K562 (cell line): ENCODE measurements around the gene CRTAP. TPM values are rescaled to one million over a fixed set of nuclear protein-coding genes. Genes with fewer than 3 reads are reported as not detected.

Experiments used
- HDGF ChIP-seq: fragments of 450-650 bp; IDR thresholded peaks from 2 replicates; pipeline ENCODE4 v1.6.1; 2016
- LEF1 ChIP-seq: fragments of 450-650 bp; IDR thresholded peaks from 2 replicates; pipeline ENCODE4 v1.6.1; 2016; ENCODE audit warnings: mild to moderate bottlenecking
- polyA plus RNA-seq, 8 experiments: library from polyadenylated mRNA; depleted of rRNA in 4 of 8; stranded (reverse) in 5 of 8; unstranded in 3 of 8; fragments of >200 nt; fragmentation: Nextera tagmentation in 2 of 8; fragmentation: Illumina TruSeq in 1 of 8; extraction: Ambion mirVana in 2 of 8; extraction: Trizol in 1 of 8; gene quantifications; 2 replicates each; pipeline versions ENCODE4 v1.2.1 to v1.2.3, GENCODE V29; 2011 to 2014; ENCODE audit warnings: inconsistent platforms in 1 of 8, missing spikeins in 1 of 8
- total RNA-seq, 7 experiments: library from RNA; depleted of rRNA in 6 of 7; stranded (reverse); fragments of >200 nt in 6 of 7; fragmentation: Illumina TruSeq in 2 of 7; extraction: Trizol in 2 of 7; gene quantifications; 2 replicates each; pipeline versions ENCODE4 v1.2.1 to v1.2.3, GENCODE V29; 2011 to 2021; ENCODE audit warnings: low replicate concordance in 1 of 7
- TF ChIP-seq, protein P1 (sequence below): sonication (generic); formaldehyde crosslinking; IDR thresholded peaks from 2 replicates; pipeline ENCODE4 v1.8.0; 2022; ENCODE audit warnings: mild to moderate bottlenecking, missing genetic modification reagents
- TF ChIP-seq, protein P2 (sequence below): fragments of 450-650 bp; formaldehyde crosslinking; conservative IDR thresholded peaks from 2 replicates; pipeline ENCODE4 v1.4.0; 2022; ENCODE audit warnings: mild to moderate bottlenecking, missing genetic modification characterization
- TF ChIP-seq, protein P3 (sequence below), 2 experiments: fragments of 450-650 bp; IDR thresholded peaks; 2 replicates each; pipeline ENCODE4 v1.6.1; 2018; ENCODE audit warnings: mild to moderate bottlenecking in 2 of 2, low read depth in 1 of 2; ENCODE audit not compliant: partially characterized antibody in 2 of 2

The CRTAP gene
- total and polyA plus RNA-seq, 9 of the 15 experiments (the other 6 are each of a cell fraction or from before 2014, with no cell fraction given): 10.0 to 121 (median 53.0) TPM

DNA sequence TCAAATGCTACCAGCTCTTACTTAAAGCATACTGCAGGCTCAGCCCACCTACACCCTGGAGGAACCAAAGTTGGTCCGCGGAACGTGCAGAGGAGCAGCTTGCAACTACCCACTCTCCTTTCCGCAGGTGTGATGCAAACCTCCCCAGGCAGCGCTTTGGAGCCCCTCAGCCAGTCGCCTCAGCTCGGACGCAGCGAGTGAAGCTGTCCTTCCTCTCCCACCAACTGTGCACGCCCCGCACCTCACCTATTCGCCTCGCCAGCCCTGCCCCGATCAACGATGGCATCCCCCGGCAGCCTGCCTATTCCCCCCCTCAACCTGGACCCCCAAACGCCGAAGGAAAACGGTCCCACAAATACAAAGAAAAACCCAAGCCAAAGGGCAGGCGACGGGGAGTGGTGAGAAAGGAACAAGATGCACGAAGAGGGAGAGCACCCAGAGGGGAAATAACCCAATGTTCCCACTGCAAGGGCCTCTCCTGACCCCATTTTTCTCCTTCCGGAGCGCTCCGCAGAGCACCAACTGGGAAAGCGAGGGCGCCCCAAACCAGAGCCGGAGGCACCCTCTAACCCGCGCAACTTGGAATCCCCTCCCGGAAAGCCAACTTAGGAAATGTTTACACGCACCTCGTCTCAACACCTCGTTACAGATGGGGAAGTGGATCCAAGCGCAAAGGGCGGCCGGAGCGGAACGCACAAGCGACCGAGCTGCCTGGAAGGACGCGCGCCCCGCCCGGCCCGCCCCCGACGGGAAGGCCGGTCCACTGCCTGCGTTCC lies 17.5 kb upstream of the CRTAP start (continued):
- TF ChIP-seq, protein P1, sequence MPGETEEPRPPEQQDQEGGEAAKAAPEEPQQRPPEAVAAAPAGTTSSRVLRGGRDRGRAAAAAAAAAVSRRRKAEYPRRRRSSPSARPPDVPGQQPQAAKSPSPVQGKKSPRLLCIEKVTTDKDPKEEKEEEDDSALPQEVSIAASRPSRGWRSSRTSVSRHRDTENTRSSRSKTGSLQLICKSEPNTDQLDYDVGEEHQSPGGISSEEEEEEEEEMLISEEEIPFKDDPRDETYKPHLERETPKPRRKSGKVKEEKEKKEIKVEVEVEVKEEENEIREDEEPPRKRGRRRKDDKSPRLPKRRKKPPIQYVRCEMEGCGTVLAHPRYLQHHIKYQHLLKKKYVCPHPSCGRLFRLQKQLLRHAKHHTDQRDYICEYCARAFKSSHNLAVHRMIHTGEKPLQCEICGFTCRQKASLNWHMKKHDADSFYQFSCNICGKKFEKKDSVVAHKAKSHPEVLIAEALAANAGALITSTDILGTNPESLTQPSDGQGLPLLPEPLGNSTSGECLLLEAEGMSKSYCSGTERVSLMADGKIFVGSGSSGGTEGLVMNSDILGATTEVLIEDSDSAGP (CRISPR knock-in tag): no peak
- TF ChIP-seq, protein P2, sequence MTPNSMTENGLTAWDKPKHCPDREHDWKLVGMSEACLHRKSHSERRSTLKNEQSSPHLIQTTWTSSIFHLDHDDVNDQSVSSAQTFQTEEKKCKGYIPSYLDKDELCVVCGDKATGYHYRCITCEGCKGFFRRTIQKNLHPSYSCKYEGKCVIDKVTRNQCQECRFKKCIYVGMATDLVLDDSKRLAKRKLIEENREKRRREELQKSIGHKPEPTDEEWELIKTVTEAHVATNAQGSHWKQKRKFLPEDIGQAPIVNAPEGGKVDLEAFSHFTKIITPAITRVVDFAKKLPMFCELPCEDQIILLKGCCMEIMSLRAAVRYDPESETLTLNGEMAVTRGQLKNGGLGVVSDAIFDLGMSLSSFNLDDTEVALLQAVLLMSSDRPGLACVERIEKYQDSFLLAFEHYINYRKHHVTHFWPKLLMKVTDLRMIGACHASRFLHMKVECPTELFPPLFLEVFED (CRISPR knock-in tag): 0 out of 2 replicates have a peak, but pooled peaks have one; percentile 56
- no peak for TF ChIP-seq LEF1
- 0 out of 2 replicates have a peak, but pooled peaks have one; percentile 36 for TF ChIP-seq HDGF
- TF ChIP-seq, protein P3, sequence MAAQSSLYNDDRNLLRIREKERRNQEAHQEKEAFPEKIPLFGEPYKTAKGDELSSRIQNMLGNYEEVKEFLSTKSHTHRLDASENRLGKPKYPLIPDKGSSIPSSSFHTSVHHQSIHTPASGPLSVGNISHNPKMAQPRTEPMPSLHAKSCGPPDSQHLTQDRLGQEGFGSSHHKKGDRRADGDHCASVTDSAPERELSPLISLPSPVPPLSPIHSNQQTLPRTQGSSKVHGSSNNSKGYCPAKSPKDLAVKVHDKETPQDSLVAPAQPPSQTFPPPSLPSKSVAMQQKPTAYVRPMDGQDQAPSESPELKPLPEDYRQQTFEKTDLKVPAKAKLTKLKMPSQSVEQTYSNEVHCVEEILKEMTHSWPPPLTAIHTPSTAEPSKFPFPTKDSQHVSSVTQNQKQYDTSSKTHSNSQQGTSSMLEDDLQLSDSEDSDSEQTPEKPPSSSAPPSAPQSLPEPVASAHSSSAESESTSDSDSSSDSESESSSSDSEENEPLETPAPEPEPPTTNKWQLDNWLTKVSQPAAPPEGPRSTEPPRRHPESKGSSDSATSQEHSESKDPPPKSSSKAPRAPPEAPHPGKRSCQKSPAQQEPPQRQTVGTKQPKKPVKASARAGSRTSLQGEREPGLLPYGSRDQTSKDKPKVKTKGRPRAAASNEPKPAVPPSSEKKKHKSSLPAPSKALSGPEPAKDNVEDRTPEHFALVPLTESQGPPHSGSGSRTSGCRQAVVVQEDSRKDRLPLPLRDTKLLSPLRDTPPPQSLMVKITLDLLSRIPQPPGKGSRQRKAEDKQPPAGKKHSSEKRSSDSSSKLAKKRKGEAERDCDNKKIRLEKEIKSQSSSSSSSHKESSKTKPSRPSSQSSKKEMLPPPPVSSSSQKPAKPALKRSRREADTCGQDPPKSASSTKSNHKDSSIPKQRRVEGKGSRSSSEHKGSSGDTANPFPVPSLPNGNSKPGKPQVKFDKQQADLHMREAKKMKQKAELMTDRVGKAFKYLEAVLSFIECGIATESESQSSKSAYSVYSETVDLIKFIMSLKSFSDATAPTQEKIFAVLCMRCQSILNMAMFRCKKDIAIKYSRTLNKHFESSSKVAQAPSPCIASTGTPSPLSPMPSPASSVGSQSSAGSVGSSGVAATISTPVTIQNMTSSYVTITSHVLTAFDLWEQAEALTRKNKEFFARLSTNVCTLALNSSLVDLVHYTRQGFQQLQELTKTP (IDR thresholded peaks at IDR 0.05; ENCODE audit: low read depth in 1 of 2, partially characterized antibody in 2 of 2): no peak
- TF ChIP-seq, all 486 proteins: peak for 33
